A549 (cell line): Measurements from ENCODE around the gene REX1BD.

Experiments used
- CBX8 ChIP-seq: fragments of 200-600 bp; sonication (generic); IDR thresholded peaks from 2 replicates; pipeline ENCODE4 v1.6.1; 2016
- CTCF ChIP-seq: fragments of >200 bp; sonication (Bioruptor Twin); formaldehyde crosslinking; IDR thresholded peaks from 3 replicates; pipeline ENCODE4 v1.5.1; 2016
- EHMT2 ChIP-seq: fragments of 200-600 bp; sonication (generic); IDR thresholded peaks from 2 replicates; pipeline ENCODE4 v1.6.1; 2016; ENCODE audit warnings: antibody characterized with exemption, low read depth, mild to moderate bottlenecking, moderate library complexity
- JUN ChIP-seq, 2 experiments: fragments of >200 bp; sonication (Bioruptor Twin); formaldehyde crosslinking; IDR thresholded peaks; 2 replicates in 1 of 2; 3 replicates in 1 of 2; pipeline ENCODE4 v1.6.1; 2016 to 2017
- NFE2L2 ChIP-seq: fragments of 150-350 bp; conservative IDR thresholded peaks from 2 replicates; pipeline ENCODE4 v1.6.1; 2014; ENCODE audit warnings: low read length
- PHF8 ChIP-seq: fragments of 200-600 bp; sonication (generic); IDR thresholded peaks from 2 replicates; pipeline ENCODE4 v1.6.1; 2016; ENCODE audit warnings: low read depth, mild to moderate bottlenecking, antibody characterized with exemption, moderate library complexity, borderline replicate concordance
- POLR2A ChIP-seq: IDR thresholded peaks from 2 replicates; pipeline ENCODE4 v1.6.1; 2012; ENCODE audit warnings: mild to moderate bottlenecking, low read length
- RAD21 ChIP-seq, 2 experiments: fragments of >200 bp in 1 of 2; sonication (Bioruptor Twin) in 1 of 2; formaldehyde crosslinking in 1 of 2; IDR thresholded peaks in 1 of 2; conservative IDR thresholded peaks in 1 of 2; 2 replicates in 1 of 2; 3 replicates in 1 of 2; pipeline ENCODE4 v1.6.1; 2012 to 2018; ENCODE audit warnings: inconsistent platforms in 1 of 2
- SREBF2 ChIP-seq: fragments of 450-650 bp; IDR thresholded peaks from 2 replicates; pipeline ENCODE4 v1.6.1; 2014; ENCODE audit warnings: mild to moderate bottlenecking, moderate library complexity
- TF ChIP-seq, protein P1 (sequence below): fragments of 200-600 bp; sonication (generic); IDR thresholded peaks from 2 replicates; pipeline ENCODE4 v1.6.1; 2016; ENCODE audit warnings: antibody characterized with exemption, mild to moderate bottlenecking, moderate library complexity
- TF ChIP-seq, protein P2 (sequence below): IDR thresholded peaks from 2 replicates; pipeline ENCODE4 v1.6.1; 2012
- TF ChIP-seq, protein P3 (sequence below): IDR thresholded peaks from 2 replicates; pipeline ENCODE4 v1.6.1; 2012; ENCODE audit warnings: low read depth, borderline replicate concordance

- no peak for TF ChIP-seq PHF8
- no peak for TF ChIP-seq CBX8
- TF ChIP-seq NFE2L2, result no peak
- TF ChIP-seq, protein P1, sequence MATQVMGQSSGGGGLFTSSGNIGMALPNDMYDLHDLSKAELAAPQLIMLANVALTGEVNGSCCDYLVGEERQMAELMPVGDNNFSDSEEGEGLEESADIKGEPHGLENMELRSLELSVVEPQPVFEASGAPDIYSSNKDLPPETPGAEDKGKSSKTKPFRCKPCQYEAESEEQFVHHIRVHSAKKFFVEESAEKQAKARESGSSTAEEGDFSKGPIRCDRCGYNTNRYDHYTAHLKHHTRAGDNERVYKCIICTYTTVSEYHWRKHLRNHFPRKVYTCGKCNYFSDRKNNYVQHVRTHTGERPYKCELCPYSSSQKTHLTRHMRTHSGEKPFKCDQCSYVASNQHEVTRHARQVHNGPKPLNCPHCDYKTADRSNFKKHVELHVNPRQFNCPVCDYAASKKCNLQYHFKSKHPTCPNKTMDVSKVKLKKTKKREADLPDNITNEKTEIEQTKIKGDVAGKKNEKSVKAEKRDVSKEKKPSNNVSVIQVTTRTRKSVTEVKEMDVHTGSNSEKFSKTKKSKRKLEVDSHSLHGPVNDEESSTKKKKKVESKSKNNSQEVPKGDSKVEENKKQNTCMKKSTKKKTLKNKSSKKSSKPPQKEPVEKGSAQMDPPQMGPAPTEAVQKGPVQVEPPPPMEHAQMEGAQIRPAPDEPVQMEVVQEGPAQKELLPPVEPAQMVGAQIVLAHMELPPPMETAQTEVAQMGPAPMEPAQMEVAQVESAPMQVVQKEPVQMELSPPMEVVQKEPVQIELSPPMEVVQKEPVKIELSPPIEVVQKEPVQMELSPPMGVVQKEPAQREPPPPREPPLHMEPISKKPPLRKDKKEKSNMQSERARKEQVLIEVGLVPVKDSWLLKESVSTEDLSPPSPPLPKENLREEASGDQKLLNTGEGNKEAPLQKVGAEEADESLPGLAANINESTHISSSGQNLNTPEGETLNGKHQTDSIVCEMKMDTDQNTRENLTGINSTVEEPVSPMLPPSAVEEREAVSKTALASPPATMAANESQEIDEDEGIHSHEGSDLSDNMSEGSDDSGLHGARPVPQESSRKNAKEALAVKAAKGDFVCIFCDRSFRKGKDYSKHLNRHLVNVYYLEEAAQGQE, result no peak
- no peak for TF ChIP-seq POLR2A
- no peak for TF ChIP-seq SREBF2
- no peak for TF ChIP-seq CTCF
- TF ChIP-seq EHMT2, result no peak
- TF ChIP-seq JUN (IDR thresholded peaks at IDR 0.05), result no peak
- no peak for TF ChIP-seq RAD21 (conservative IDR thresholded peaks at IDR 0.05 in 1 of 2, IDR thresholded peaks at IDR 0.05 in 1 of 2)
- TF ChIP-seq, protein P2, sequence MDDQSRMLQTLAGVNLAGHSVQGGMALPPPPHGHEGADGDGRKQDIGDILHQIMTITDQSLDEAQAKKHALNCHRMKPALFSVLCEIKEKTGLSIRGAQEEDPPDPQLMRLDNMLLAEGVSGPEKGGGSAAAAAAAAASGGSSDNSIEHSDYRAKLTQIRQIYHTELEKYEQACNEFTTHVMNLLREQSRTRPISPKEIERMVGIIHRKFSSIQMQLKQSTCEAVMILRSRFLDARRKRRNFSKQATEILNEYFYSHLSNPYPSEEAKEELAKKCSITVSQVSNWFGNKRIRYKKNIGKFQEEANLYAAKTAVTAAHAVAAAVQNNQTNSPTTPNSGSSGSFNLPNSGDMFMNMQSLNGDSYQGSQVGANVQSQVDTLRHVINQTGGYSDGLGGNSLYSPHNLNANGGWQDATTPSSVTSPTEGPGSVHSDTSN, result no peak
- TF ChIP-seq, protein P3, sequence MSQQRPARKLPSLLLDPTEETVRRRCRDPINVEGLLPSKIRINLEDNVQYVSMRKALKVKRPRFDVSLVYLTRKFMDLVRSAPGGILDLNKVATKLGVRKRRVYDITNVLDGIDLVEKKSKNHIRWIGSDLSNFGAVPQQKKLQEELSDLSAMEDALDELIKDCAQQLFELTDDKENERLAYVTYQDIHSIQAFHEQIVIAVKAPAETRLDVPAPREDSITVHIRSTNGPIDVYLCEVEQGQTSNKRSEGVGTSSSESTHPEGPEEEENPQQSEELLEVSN, result no peak
Observed at GRCh38 chr19:18610556-18611326, 22.1 kb downstream of the REX1BD start.
